HG02759 (cell line): ENCODE measurements around the gene NCAPD3.

Experiments used
- ATAC-seq: cut with Tn5 transposase; IDR thresholded peaks from one replicate; pipeline ENCODE4 v1.9.1; 2021; ENCODE audit warnings: mild to moderate bottlenecking, moderate library complexity; ENCODE audit not compliant: unreplicated experiment

Gene NCAPD3

GRCh38 chr11:134170919-134171281 is 52.9 kb downstream of the NCAPD3 start:
- ATAC-seq = no peak

DNA sequence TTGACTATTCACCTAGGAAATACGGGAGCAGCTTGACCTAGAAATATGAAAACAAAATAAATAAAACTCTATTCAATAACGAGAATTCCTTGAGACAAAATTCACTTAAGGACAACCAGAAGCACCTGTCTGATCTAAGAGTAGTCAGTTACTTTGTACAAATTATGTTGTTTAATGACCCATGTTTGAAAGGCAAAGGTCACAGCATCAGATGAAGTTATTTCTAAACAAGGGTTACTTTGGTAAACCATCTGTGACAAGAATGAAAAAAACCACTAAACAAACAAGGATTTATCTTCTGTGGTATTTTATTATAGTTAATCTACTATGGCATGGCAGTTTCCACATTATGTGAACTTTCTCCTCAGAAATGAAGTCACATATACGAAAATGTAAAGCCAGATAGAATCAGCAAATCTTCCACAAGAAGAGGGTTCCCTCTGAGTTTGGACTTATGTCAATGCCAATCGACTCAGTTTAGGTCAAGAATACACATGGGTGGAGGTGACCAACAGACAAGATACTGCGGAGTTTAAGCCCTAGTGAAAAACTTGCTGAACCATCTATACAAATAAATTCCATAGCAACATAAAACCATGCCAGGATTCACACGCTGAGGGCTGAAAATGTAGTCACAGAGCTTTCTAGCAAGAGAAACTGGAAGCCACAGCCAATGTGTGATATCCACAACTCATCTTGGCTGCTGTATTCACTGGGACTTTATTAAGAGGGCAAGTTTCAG is 53.4 kb downstream of the NCAPD3 start:
- no peak for ATAC-seq

GRCh38 chr11:134164490-134165370 is 59.0 kb downstream of the NCAPD3 start:
- ATAC-seq = no peak

DNA sequence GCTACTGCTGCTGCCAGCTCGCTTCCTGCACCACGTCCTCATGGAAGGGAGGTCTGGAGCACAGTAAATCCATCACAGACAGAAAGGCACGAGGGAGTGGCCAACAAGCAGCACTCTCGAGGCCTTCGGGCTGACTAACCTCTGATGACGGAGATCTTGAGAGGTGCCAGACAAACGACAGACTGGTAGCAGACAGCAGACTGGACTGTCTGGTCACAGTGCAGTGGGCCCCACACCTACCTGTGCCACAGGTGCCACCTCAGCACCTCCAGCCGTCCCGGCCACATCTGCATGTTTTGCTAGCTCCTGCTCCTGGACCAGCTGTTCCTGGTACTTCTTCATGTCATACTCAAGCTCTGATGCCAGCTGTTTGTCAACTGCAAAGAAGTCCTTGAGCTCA is 64.1 kb downstream of the NCAPD3 start:
- no peak for ATAC-seq

DNA sequence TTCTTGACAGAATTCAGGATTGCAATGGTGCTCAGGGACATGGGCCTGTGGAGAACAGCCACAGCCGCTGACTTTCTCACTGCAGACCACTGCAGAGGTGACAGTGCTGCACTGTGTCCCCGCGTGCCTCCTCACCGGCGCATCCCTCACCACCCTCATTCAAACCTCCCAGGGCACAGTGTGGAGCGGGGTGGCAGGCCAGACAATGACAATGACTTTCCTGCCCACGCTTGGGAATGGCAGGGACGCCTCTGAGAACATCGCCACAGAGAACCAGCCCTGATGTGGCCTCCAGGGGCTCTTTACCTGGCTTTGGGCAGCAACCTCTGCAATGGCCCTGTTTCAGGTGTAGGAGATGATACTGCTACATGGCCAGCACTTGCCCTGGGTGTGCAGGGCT is 65.7 kb downstream of the NCAPD3 start:
- ATAC-seq = no peak

GRCh38 chr11:134157451-134157850 is 66.3 kb downstream of the NCAPD3 start:
- no peak for ATAC-seq

GRCh38 chr11:134155946-134156865 is 67.6 kb downstream of the NCAPD3 start:
- ATAC-seq = no peak

DNA sequence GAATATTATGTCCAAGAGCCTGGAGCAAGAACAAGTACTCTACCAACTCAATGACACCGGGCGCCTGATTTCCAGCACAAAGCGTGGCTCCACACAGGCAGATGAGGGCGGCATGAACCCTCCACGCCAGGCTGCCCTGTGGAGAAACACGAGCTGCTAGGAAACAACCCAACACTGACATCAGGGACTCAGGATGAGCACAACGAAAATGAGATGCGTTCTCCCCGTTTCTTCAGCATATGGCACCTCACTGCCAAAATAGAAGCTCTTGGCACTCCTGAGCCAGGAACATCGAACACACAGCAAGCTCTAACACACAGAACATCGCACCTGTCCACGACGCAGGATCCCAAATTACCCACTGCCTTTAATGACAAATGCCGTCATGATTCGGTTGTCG is 68.3 kb downstream of the NCAPD3 start:
- no peak for ATAC-seq

DNA sequence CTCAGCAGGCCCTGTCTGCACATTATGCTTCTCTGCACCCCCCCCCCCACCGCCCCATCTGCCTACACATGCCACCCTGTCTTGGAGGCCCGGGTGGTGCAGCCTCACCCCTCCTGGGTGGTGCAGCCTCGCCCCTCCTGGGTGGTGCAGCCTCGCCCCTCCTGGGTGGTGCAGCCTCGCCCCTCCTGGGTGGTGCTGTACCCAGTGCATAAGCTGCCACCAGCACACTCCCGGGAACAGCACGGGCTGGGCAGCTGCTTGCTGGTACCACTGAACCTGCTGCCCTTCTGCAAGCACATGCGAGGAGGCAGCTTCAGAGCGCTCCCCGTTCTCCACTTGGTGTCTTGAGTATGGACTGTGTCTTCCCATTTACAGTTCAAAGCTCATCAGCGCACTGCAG is 69.3 kb downstream of the NCAPD3 start:
- no peak for ATAC-seq

DNA sequence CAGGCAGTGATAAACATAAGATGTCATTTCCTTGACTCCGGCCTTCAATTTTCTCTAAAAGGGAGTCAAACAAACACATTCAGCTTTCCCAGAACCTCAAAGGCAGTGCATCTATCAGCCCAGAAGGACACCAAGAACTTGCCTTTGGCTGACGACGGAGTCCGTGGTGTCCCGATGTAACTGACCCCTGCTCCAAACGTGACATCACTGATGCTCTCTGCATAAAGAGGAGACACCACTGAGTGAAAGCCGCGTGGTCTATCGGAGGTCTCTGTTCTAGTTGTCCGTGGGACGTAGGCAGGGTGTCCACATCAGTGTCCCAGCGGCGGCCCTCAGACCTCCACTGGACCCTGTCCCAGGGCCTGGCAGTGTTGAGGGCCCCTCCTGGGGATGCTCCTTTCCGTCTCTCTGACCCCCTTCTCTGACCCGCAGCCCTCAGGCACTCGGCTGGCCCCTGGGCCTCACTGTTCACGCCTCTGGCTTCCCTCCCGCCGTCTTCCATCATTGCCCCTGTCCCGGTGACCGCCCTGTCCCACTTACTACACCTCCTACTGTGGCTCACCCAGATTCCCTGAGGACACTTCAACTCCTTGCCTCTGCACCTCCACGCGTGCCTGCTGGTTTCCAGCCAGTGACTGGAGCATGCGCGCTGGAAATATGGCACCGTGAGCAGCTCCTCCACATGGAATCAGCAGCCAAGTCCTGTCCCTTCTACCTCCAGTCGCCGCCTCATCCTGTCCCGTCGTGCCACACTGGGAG is 70.4 kb downstream of the NCAPD3 start:
- no peak for ATAC-seq

GRCh38 chr11:134152696-134153095 is 71.1 kb downstream of the NCAPD3 start:
- no peak for ATAC-seq

- no peak for ATAC-seq
Measured at GRCh38 chr11:134151083-134151747, 72.6 kb downstream of the NCAPD3 start.

DNA sequence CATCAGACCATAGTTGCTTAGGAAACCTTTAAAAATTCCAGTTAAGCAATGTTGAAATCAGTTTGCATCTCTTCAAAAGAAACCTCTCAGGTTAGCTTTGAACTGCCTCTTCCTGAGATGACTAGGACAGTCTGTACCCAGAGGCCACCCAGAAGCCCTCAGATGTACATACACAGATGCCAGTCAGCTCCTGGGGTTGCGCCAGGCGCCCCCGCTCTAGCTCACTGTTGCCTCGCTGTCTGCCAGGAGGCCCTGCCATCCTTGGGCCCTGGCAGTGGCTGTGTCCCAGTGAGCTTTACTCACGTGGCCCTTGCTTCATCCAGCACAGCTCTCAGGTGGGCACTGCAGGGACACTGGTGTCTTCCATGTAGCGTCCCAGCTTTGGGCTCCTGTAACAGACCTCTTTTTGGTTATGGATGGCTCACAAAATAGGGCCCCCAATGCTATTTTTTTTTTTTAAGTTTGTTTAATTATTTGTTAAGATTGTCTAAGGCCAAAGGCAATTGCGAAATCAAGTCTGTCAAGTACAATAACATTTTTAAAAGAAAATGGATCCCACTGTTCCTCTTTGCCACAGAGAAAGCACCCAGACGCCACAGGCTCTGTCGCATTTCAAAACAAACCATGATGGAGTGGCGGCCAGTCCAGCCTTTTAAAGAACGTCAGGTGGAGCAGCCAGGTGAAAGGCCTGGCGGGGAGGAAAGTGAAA is 73.4 kb downstream of the NCAPD3 start:
- ATAC-seq = no peak

GRCh38 chr11:134149371-134149770 is 74.4 kb downstream of the NCAPD3 start:
- ATAC-seq = no peak

DNA sequence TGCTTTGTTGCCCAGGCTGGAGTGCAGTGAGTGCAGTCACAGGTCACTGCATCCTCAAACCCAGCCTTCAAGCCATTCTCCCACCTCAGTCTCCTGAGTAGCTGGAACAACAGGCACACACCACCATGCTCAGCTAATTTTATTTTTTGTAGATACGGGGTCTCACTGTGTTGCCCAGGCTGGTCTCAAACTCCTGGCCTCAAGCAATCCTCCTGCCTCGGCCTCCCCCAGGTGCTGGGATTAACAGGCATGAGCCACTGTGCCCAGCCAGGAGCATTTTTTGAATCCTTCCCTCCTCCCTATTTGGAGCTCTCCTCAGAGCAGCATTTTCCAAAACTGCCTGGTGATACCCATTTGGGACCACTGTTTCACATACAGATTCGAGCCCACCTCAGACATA is 77.2 kb downstream of the NCAPD3 start:
- ATAC-seq = no peak

GRCh38 chr11:134145715-134146114 is 78.1 kb downstream of the NCAPD3 start:
- no peak for ATAC-seq

GRCh38 chr11:134144744-134145143 is 79.0 kb downstream of the NCAPD3 start:
- no peak for ATAC-seq

GRCh38 chr11:134143801-134144200 is 80.0 kb downstream of the NCAPD3 start:
- ATAC-seq = no peak

- no peak for ATAC-seq
Measured at GRCh38 chr11:134142536-134142935, 81.2 kb downstream of the NCAPD3 start.
